ENCODE results near the gene ODR4.
"Not testable (repeated sequence)": the region's sequence is repeated elsewhere in the genome, so short reads cannot be mapped to it uniquely, and the experiment has no call there.

- not testable (repeated sequence) for TF ChIP-seq CTCF, POLR2A (IDR thresholded peaks at IDR 0.05)
Measured at GRCh38 chr1:186401446-186401845, 25.8 kb downstream of the ODR4 start.

Measured in Peyer's patch (tissue), 4 donors.